Transverse colon (tissue), 4 donors: Measurements from ENCODE around the gene DCANP1. TPM values are rescaled to one million over a fixed set of nuclear protein-coding genes. Genes with fewer than 3 reads are reported as not detected.

ENCODE experiments used
- DNase-seq: peaks from one replicate; pipeline ENCODE4 v3.0.0-alpha.2; 2019
- H3K27ac ChIP-seq, 4 donors: fragments of 200-600 bp; sonication (generic); 2 replicates each; pipeline ENCODE4 v1.5.1; 2016 to 2018; ENCODE audit warnings: inconsistent platforms in 4 of 4
- H3K27me3 ChIP-seq: fragments of 200-600 bp; sonication (generic); 2 replicates; pipeline ENCODE4 v1.5.1; 2017; ENCODE audit warnings: inconsistent platforms
- H3K36me3 ChIP-seq, 4 donors: fragments of 200-600 bp; sonication (generic); 2 replicates each; pipeline ENCODE4 v1.5.1; 2017 to 2019; ENCODE audit warnings: inconsistent platforms in 4 of 4
- H3K4me1 ChIP-seq, 4 donors: fragments of 200-600 bp; sonication (generic); 2 replicates each; pipeline ENCODE4 v1.5.1; 2017 to 2020; ENCODE audit warnings: inconsistent platforms in 4 of 4
- H3K4me3 ChIP-seq, 4 donors: fragments of 200-600 bp; sonication (generic); 1 replicate in 1 of 4; 2 replicates in 3 of 4; pipeline versions ENCODE4 v1.5.1 to v1.6.1; 2017 to 2019; ENCODE audit warnings: inconsistent platforms in 4 of 4
- H3K9me3 ChIP-seq, 2 donors: fragments of 200-600 bp; sonication (generic); 2 replicates each; pipeline ENCODE4 v1.5.1; 2017 to 2019; ENCODE audit warnings: inconsistent platforms in 2 of 2
- EP300 ChIP-seq: sonication (generic); formaldehyde crosslinking; IDR thresholded peaks from one replicate; pipeline ENCODE4 v1.6.1; 2017; ENCODE audit warnings: antibody characterized with exemption, low read depth
- POLR2A ChIP-seq: fragments of 450-650 bp; IDR thresholded peaks from one replicate; pipeline ENCODE4 v1.6.1; 2016; ENCODE audit warnings: antibody characterized with exemption, mild to moderate bottlenecking, moderate library complexity
- POLR2AphosphoS5 ChIP-seq, 3 donors: sonication (generic); formaldehyde crosslinking; IDR thresholded peaks; one replicate each; pipeline ENCODE4 v1.6.1; 2016; ENCODE audit warnings: antibody characterized with exemption in 3 of 3
- WGBS, 2 donors: methylation state at CpG; one replicate each; pipeline ENCODE4 v1.1.5; 2018; ENCODE audit warnings: low coverage in 1 of 2; 5-methylcytosine and 5-hydroxymethylcytosine counted together
- in situ Hi-C, 4 donors: fragments of 200-750 bp; cut with MboI; loops; one replicate each; pipeline versions ENCODE4 v1.15.0 to v1.15.1; 2017; ENCODE audit warnings: low sequenced_read_pairs in 3 of 4, low pct_ligation_motif_present in 1 of 4, low pct_unique_long_range_greater_than_20kb in 1 of 4
- intact Hi-C: fragments of 100-400 bp; cut with DNase I; formaldehyde crosslinking; loops from one replicate; pipeline ENCODE4 v1.15.1; 2023; ENCODE audit warnings: low total_unique reads
- total RNA-seq, 4 donors: library from RNA; depleted of rRNA; stranded (reverse); fragments of >200 nt; gene quantifications; one replicate each; pipeline ENCODE4 v1.1.0, GENCODE V29; 2016
- TF ChIP-seq, protein P1 (sequence below), 5 experiments: fragments of 200-600 bp in 3 of 5; fragments of 450-650 bp in 2 of 5; sonication (generic) in 3 of 5; IDR thresholded peaks; 1 replicate in 2 of 5; 2 replicates in 3 of 5; pipeline ENCODE4 v1.5.1; 2016 to 2017; ENCODE audit warnings: antibody characterized with exemption in 5 of 5, inconsistent platforms in 3 of 5, mild to moderate bottlenecking in 2 of 5, moderate library complexity in 1 of 5

Gene DCANP1
- total RNA-seq, 4 donors from 2014 or later = 0.95 TPM; not detected in 3

DNA sequence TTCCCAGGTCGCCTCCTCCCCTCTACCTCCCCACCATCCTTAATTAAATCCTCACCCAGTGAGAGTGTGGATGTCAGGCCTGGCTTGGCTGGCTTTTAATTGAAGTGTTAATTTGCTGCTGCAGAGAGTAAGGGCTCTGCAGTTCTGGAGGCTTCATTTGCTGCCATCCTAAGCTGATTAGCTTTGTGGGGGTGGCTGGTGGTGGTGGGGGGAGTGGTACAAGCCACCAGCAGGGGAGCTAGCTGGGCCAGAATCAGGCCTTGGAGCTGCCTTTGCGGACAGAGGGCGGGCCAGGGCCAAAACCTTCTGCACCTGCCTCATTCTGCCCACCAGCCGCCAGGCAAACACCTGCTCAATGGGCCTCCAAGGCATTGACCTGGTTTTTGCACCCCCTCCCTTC lies 31.8 kb upstream of the DCANP1 start:
- Histone ChIP-seq H3K9me3 (no peaks in the 10 kb centered on the region), H3K36me3 (no peaks in the 10 kb centered on the region), H3K4me1 (no peaks in the 10 kb centered on the region), H3K27me3 (peaks cover 29% of the 10 kb centered on the region), H3K4me3 (no peak overlapping the region), H3K27ac (no peak overlapping the region)
- intact Hi-C loops = no loop called here
- DNase-seq = no peak
- no peak for TF ChIP-seq POLR2AphosphoS5 (IDR thresholded peaks at IDR 0.05)
- TF ChIP-seq EP300 = no peak
- TF ChIP-seq POLR2A = no peak
- TF ChIP-seq, protein P1, sequence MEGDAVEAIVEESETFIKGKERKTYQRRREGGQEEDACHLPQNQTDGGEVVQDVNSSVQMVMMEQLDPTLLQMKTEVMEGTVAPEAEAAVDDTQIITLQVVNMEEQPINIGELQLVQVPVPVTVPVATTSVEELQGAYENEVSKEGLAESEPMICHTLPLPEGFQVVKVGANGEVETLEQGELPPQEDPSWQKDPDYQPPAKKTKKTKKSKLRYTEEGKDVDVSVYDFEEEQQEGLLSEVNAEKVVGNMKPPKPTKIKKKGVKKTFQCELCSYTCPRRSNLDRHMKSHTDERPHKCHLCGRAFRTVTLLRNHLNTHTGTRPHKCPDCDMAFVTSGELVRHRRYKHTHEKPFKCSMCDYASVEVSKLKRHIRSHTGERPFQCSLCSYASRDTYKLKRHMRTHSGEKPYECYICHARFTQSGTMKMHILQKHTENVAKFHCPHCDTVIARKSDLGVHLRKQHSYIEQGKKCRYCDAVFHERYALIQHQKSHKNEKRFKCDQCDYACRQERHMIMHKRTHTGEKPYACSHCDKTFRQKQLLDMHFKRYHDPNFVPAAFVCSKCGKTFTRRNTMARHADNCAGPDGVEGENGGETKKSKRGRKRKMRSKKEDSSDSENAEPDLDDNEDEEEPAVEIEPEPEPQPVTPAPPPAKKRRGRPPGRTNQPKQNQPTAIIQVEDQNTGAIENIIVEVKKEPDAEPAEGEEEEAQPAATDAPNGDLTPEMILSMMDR (IDR thresholded peaks at IDR 0.05) = no peak
- in situ Hi-C loops = no loop called here
- WGBS, 2 donors = 68% methylated on average over 2 of the region's 4 CpGs; no CpG with 5 or more reads in 1 of the 2 donors

DNA sequence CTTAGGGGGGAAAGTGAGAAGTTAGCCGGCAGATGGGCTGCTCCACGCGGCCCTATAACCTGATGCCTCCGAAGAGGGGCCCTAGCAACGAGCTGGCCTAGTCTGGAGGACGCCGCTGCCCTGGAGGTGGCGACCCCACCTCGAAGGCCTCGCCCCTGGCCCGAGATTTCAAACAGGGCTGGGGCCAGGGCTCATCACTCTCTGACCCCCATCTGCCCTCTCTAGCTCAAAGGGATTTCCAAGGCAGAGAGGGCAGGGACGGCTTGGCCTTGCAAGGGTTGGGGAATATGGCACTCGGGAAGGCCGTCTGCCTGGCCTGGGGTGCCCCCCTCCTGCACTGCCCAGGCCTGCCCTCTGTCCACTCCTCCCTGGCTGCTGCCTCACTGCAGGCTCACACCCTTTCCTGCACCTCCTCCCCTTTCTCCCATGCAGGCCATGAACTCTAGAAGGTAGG lies 30.5 kb upstream of the DCANP1 start:
- in situ Hi-C loops = no loop called here
- no peaks in the 10 kb centered on the region for H3K4me1 ChIP-seq
- intact Hi-C loops = no loop called here

DNA sequence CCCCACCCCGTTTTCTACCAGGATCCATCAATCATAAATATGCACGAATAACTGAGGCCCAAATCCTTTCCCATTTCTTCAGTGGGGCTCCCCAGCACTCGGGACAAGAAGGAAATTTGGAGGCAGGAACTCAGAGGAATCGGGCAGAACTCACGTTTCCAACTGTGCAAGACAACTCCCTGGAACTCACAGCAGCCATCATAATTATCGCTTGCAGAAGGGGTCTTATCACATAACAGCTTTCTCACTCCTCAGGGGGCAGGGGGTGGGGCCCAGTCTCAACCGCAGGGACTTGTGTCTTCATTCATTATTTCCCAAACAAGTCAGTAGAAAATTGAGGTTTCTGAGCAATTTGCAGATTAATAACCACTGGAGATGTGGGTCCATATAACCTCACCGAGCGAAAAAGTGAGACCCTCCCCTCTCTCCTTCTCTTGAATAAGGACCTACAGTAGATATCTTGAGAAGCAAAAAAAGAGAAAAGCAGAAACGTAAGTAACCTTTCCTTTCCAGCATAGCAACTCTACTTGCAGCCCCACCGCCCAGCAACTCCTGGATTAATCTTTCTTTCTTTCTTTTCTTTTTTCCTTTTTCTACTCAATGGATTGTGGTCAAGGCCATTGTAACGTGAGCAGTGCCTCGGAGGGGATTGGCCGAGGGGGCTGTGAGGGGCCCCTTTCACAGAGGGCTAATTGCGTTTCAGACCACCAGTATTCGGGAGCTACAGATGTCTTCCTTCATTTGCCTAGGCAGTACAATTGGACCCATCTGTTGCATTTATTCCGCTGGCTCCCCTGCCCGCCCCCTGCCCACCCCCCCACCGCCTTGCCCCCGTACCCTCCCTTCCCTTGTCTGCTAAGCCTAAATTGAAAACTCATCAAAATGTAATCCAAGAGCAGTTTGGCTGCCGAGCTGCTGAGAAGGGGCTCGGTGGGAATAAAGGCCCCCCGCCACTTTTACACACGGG lies 29.8 kb upstream of the DCANP1 start:
- Histone ChIP-seq H3K36me3 (no peaks in the 10 kb centered on the region), H3K4me3 (no peak overlapping the region), H3K27ac (no peak overlapping the region), H3K27me3 (peaks cover 35% of the 10 kb centered on the region), H3K9me3 (no peaks in the 10 kb centered on the region), H3K4me1 (no peaks in the 10 kb centered on the region)
- 46 to 60% methylated on average over 9 to 24 of the region's 24 CpGs for WGBS, 2 donors
- TF ChIP-seq EP300 (no peak), POLR2A (no peak), POLR2AphosphoS5 (IDR thresholded peaks at IDR 0.05) (no peak)
- TF ChIP-seq, protein P1 (IDR thresholded peaks at IDR 0.05) = no peak
- in situ Hi-C loops = no loop called here
- no peak for DNase-seq
- intact Hi-C loops = no loop called here

More for the DNA sequence above, 30.5 kb upstream of the DCANP1 start:
- Histone ChIP-seq H3K27ac (no peak overlapping the region), H3K36me3 (no peaks in the 10 kb centered on the region), H3K4me3 (no peak overlapping the region), H3K27me3 (peaks cover 35% of the 10 kb centered on the region), H3K9me3 (no peaks in the 10 kb centered on the region)
- DNase-seq = no peak
- WGBS, 2 donors = 69% methylated on average over 14 of the region's 14 CpGs; no CpG with 5 or more reads in 1 of the 2 donors
- TF ChIP-seq POLR2A (no peak), EP300 (no peak), POLR2AphosphoS5 (IDR thresholded peaks at IDR 0.05) (no peak)
- TF ChIP-seq, protein P1 (IDR thresholded peaks at IDR 0.05) = no peak

DNA sequence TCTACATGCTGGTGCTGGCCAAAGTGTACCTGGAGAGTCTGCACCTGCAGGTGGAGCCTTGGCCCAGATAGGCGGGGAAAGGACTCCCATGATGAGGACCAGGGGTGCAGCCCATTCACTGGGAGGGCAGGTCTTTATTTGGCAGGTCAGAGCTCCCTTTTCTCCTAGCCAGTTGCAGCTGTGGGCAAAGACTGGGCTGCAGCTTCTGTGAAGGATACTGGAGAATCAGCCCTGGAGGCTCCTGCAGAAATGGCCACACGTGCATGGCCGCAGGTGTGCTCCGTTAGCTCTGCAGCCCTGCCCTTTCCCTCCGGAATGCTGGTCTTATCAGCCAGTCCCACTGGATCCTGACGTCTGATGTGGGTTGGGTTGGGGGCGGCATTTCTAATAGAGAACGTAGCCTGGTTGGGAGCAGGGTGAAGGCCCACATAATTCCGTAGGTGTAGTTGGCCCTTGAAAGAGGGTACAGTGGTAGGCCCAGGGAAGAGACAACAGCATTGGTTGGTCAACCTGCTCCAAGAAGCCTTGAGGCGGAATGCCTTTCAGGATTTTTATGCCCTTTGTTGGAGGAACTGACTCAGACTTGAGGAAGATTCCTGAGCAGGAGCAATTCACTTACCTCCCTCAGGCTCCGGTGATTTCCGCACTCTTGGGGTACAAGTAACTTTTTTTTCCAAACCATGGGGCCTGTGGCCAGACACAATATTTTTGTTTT lies 27.0 kb upstream of the DCANP1 start:
- H3K36me3 ChIP-seq = no peaks in the 10 kb centered on the region
- H3K27me3 ChIP-seq = peaks cover 57% of the 10 kb centered on the region
- 89% methylated on average over 12 of the region's 12 CpGs; no CpG with 5 or more reads in 1 of the 2 donors for WGBS, 2 donors
- no peak overlapping the region for H3K27ac ChIP-seq
- H3K4me1 ChIP-seq = no peaks in the 10 kb centered on the region
- no peak overlapping the region for H3K4me3 ChIP-seq
- in situ Hi-C loops = loop anchor here in 2 of 4 donors (25.0 kb wide), 1 partner anchor 363 kb away; the partner anchor contains the start of gene SLC25A48 (in 2 of the 2)
- H3K9me3 ChIP-seq = no peaks in the 10 kb centered on the region
- intact Hi-C loops = loop anchor here (5.0 kb wide), 1 partner anchor 1453 kb away; no protein-coding TSS in a partner anchor
- TF ChIP-seq, protein P1 (IDR thresholded peaks at IDR 0.05) = no peak
- no peak for TF ChIP-seq POLR2A
- TF ChIP-seq EP300 = no peak
- TF ChIP-seq POLR2AphosphoS5 (IDR thresholded peaks at IDR 0.05) = no peak
- DNase-seq = no peak
